AG09309 (cell line): ENCODE measurements around the gene NCF2.

ENCODE experiments used
- DNase-seq: peaks from one replicate; pipeline ENCODE4 v3.0.0-alpha.2; 2010; ENCODE audit warnings: low read depth
- H3K4me3 ChIP-seq: 2 replicates; pipeline ENCODE4 v1.5.1; 2011; ENCODE audit warnings: mild to moderate bottlenecking, low read depth, low read length, moderate library complexity; ENCODE audit not compliant: control insufficient read depth
- TF ChIP-seq, protein P1 (sequence below): IDR thresholded peaks from 2 replicates; pipeline ENCODE4 v1.5.1; 2011; ENCODE audit warnings: mild to moderate bottlenecking, low read depth, low read length, inconsistent platforms; ENCODE audit not compliant: insufficient read depth, control insufficient read depth; ENCODE audit errors: missing control alignments

The NCF2 gene

DNA sequence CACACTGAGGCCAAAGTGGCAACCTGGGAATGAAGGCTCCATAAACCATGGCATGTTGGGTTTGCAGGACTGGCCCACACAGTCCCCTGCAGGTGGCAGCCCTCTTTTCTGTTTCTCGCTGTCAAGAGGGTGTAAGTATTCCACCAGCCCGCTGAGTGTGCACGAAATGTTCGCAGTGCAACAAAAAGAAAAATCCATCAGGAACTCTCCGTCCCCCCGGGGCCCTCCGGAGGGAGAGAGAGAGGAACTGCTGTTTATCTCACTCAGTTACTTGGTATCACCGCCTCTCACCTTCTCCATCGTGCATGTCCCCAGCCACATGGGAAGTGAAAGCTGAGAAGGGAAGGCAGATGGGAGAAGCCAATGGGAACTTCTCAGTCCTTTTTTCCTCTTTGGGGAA lies 38.3 kb downstream of the NCF2 start:
- H3K4me3 ChIP-seq, result no peak overlapping the region
- TF ChIP-seq, protein P1, sequence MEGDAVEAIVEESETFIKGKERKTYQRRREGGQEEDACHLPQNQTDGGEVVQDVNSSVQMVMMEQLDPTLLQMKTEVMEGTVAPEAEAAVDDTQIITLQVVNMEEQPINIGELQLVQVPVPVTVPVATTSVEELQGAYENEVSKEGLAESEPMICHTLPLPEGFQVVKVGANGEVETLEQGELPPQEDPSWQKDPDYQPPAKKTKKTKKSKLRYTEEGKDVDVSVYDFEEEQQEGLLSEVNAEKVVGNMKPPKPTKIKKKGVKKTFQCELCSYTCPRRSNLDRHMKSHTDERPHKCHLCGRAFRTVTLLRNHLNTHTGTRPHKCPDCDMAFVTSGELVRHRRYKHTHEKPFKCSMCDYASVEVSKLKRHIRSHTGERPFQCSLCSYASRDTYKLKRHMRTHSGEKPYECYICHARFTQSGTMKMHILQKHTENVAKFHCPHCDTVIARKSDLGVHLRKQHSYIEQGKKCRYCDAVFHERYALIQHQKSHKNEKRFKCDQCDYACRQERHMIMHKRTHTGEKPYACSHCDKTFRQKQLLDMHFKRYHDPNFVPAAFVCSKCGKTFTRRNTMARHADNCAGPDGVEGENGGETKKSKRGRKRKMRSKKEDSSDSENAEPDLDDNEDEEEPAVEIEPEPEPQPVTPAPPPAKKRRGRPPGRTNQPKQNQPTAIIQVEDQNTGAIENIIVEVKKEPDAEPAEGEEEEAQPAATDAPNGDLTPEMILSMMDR, result no peak
- DNase-seq, result no peak

DNA sequence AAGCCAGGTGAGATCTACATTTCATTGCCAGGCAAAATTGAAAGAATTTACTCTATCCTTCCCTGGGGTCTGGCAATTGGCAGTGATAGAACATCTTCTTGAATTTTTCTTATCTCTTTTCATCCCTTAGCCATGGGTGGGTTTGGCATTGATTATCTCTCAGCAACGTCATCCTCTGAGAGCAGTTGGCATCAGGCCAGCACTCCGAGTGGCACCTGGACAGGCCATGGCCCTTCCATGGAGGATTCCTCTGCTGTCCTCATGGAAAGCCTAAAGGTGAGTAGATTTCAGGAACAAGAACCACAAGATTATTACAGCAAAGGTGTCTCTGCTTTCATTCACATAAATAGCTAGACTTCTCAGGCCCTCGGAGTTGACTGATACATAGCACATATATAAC lies 39.3 kb downstream of the NCF2 start:
- DNase-seq, result no peak
- no peak overlapping the region for H3K4me3 ChIP-seq
- TF ChIP-seq, protein P1, result no peak

DNA sequence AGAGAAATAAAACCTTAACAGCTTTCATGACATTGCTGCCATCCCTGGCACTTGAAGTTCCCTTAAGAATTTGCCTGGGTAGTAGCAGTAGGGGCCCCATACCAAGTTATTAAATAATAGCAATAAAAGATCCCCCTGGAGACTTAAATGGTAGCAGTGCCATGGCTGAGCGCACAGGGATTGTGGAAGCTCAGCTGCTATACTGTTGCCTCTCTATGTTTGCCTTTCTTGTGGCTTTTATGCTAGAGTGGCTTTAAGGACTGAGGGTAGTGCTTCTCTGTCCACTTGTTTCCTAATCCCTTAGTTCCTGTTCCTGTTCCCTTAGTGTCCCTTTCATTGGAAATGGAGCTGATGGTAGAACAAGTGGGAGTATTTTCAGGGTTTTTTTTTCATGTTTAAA lies 42.1 kb downstream of the NCF2 start:
- H3K4me3 ChIP-seq, result no peak overlapping the region
- DNase-seq, result no peak
- TF ChIP-seq, protein P1, result no peak

DNA sequence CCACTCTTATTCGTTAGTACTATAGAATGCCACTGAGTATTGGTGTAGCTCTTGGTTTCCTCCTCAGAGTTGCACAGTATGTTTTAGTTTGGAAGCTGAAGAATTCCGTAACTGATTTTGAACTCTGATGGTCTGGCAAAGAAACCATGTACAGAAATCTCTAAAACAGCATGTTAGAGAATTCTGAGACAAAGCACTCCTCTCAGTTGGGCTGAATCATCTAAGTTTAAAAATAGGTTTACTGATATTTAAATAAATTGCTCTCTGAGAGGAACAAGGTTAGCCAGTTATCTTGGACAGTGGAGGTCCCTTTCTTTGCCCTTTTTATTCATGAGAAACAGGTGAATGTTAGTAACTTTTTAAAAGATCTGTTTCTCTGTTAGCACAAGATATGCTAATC lies 43.8 kb downstream of the NCF2 start:
- no peak overlapping the region for H3K4me3 ChIP-seq
- TF ChIP-seq, protein P1, result no peak
- DNase-seq, result no peak

DNA sequence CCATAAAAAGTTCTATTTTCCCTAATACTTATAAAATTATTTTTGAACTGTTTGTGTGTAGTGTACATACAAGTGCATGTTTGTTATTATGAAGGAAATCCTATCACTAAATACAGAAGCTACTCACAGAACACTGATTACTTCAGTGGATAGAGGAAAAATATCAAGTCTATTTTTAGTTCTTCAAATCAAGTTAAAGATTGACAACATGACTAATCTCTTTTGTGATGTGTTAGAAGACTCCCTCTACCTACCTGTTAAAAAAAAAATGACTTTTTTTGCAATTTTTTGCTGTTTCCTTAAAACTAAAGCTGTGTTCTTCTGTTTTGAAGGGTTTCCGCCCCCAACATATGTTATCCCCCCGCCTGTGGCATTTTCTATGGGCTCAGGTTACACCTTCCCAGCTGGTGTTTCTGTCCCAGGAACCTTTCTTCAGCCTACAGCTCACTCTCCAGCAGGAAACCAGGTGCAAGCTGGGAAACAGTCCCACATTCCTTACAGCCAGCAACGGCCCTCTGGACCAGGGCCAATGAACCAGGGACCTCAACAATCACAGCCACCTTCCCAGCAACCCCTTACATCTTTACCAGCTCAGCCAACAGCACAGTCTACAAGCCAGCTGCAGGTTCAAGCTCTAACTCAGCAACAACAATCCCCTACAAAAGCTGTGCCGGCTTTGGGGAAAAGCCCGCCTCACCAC lies 45.5 kb downstream of the NCF2 start:
- no peak for DNase-seq
- TF ChIP-seq, protein P1, result no peak
- no peak overlapping the region for H3K4me3 ChIP-seq

DNA sequence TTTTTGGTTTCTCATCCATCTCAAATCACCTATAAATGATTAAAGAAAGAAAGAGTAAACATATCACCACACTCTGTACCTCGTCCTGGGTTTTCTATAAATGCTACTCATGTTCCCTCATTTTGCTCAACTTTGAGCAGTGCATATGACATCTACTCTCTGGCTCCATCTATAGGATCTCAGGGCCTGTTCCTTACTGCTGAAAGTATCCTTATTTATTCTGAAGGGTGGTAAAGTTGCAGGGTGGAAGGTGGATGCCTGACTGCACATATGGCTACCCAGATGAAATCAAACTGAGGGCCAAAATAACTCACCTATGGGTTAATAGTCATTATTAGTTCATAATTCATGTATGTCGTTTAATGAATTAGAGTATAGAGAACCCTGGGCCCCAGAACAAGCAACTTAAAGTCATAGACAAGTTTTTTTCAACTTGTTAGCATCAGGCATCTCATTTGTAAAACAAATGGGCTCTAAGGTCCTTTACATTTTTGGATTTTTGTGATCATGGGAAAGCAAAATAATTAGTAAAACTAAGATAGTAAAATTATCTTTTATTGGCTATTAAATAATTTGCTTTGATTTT lies 46.5 kb downstream of the NCF2 start:
- TF ChIP-seq, protein P1, result peak; percentile 83
- no peak overlapping the region for H3K4me3 ChIP-seq
- peak; percentile 34 for DNase-seq

DNA sequence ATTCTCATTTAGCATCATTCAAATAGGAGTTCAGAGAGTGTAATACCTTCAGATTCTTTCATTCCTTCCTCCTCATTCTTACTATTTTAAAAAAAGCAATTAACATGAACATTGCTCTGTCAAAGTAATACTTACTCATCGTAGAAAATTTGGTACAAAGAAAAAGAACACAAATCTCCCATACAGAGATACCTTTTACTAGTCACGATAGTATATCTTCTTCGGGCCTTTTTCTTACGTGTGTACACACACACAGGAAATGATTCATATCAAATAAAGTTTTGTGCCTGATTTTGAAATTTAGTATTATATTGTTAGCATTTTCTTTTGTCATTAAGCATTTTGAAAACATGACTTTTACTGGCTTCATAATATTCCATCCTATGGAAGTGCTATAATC lies 52.9 kb downstream of the NCF2 start:
- no peak for DNase-seq
- H3K4me3 ChIP-seq, result no peak overlapping the region
- TF ChIP-seq, protein P1, result no peak
